VCaP (cell line): Measurements from ENCODE around the gene C11orf97.

Source experiments
- H3K27ac ChIP-seq: fragments of 450-650 bp; 2 replicates; pipeline ENCODE4 v1.5.1; 2017
- TF ChIP-seq, protein P1 (sequence below): fragments of 450-650 bp; conservative IDR thresholded peaks from 2 replicates; pipeline ENCODE4 v1.5.1; 2017; ENCODE audit warnings: mild to moderate bottlenecking, moderate library complexity

C11orf97 gene

DNA sequence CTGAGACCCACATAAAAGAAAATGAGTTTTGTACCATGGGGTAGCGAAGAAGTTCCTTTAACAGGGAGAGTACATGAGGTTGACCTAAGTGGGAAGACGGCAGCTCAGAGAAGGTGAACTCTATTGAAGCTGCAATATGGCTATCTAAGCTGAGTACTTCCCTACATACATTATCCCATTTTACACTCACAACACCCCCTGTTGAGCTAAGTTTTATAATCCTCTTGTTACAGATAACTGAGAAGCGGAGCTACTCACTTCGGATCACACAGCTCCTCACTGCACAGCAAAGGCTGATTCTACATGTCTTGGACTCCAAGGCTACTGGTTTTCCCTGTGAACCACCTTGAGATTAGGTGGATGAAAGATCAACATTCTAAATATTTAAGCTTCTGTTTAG is 46.7 kb downstream of the C11orf97 start:
- TF ChIP-seq, protein P1, sequence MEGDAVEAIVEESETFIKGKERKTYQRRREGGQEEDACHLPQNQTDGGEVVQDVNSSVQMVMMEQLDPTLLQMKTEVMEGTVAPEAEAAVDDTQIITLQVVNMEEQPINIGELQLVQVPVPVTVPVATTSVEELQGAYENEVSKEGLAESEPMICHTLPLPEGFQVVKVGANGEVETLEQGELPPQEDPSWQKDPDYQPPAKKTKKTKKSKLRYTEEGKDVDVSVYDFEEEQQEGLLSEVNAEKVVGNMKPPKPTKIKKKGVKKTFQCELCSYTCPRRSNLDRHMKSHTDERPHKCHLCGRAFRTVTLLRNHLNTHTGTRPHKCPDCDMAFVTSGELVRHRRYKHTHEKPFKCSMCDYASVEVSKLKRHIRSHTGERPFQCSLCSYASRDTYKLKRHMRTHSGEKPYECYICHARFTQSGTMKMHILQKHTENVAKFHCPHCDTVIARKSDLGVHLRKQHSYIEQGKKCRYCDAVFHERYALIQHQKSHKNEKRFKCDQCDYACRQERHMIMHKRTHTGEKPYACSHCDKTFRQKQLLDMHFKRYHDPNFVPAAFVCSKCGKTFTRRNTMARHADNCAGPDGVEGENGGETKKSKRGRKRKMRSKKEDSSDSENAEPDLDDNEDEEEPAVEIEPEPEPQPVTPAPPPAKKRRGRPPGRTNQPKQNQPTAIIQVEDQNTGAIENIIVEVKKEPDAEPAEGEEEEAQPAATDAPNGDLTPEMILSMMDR, result no peak
- no peak overlapping the region for H3K27ac ChIP-seq

DNA sequence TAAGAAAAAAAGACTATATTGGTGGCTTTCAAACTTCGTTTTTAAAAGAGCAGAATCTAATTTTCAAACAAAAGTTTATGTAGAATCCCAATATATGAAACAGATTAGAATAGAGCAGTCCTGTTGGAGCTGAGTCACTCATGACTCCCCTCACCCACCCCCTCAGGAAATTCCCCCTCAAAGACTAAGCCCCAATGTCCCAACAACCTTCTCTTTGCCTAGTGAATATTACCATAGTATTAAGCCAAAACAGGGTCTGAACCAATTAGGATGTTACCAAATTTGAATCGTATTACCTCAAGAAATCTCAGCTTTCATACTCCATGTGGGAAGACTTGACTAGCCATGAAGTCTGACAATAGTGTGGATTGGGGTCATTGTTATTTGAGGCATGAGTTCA is 47.1 kb downstream of the C11orf97 start:
- TF ChIP-seq, protein P1, result no peak
- H3K27ac ChIP-seq, result no peak overlapping the region

DNA sequence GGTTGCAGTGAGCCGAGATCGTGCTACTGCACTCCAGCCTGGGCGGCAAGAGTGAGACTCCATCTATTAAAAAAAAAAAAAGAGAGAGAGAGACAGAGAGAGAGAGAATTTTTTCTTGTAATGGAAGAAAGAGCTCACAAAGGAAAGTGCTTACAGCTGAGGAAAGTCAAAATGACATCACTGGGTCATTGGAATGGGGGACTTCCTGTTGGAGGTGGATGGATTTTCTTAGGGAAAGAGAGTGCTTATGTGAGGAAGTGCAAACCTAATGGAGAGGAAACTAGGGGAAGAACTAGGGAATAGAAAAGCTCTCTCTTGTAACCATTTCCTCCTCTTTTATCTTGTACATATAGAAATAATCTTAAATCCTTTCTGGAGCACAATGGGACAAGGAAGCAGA is 48.6 kb downstream of the C11orf97 start:
- TF ChIP-seq, protein P1, result no peak
- H3K27ac ChIP-seq, result no peak overlapping the region

DNA sequence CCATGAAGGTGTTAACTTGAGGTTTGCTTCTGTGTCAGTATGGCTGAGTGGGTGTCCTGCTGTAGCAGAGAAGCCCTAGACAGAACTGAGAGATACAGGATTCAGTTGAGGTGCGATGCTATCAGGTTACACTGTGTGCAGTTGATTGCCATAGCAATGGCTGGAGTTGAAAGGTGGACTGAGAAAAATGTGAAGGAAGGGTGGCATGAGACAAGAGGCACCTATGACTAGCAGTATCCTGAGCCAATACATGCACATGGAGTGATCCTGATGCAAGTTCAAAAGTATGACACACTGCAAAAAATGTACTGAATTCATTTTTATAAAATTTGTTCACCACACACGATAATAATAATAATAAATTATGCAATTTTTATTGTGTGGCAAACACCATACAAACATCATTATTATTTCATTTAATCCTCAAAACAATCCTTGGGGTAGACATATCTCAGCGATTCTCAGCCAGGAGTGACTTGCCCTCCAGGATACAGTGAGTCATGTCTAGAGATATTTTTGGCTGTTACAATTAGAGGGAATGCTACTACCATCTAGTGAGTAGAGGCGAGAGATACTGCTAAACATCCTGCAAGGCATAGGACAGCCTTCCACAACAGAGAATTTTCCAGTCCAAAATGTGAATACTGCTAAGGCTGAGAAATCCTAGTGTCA is 51.1 kb downstream of the C11orf97 start:
- H3K27ac ChIP-seq, result no peak overlapping the region
- TF ChIP-seq, protein P1, result no peak

DNA sequence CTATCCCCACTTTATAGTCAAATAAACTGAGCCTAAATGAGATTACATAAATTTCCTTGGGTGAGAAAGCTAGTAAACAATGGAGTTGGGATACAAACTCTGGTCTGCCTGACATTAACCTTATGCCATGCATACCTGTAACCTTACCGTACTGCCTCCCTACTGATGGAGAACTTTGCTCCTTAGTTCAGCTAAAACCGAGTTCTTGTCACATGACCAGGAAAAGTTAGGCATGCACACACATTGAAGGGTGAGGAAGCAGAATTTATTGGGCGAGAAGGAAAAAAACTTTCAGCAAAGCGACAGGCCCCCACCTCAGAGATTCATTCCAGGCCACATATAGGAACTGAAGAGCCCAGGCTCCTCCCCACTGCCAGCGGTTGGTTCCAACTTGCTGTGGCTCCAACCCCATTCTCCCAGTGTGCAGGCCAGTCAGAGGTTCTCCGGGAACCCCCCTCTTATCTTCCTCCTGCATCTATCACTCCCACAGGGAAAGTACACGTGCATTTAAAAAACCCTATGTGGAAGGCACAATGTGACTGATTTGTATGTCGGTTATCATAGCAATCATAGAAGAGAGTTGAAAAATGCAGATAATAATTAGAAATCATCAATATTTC is 51.7 kb downstream of the C11orf97 start:
- no peak overlapping the region for H3K27ac ChIP-seq
- TF ChIP-seq, protein P1, result no peak

DNA sequence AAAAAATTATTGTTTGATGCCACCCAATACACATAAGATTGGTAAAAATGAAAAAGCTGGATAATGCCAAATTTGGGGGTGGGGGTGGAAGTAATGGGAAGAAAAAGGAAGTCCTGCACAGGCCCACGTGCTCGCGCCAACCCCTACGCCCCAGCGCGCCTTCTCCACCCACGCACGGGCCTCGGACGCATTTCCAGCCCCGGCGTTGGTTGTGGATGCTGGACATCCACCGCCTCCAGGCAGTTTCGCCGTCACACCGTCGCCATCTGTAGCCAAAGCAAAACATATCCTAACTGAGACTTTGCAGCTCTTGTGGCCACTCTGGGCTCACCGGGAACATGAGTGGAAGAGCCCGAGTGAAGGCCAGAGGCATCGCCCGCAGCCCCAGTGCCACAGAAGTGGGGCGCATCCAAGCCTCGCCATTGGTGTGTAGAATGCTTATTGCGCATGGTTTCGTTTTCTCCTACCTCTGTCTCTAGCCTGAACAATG is 55.0 kb downstream of the C11orf97 start, which contains the start of gene PIWIL4:
TSS of gene PIWIL4 (plus strand) at position 188 of the 490 bp plus-strand sequence. CDS start at position 339, 151 bp downstream.
- no peak within 1 kb of the TSS for H3K27ac ChIP-seq
- TF ChIP-seq, protein P1, result no peak

DNA sequence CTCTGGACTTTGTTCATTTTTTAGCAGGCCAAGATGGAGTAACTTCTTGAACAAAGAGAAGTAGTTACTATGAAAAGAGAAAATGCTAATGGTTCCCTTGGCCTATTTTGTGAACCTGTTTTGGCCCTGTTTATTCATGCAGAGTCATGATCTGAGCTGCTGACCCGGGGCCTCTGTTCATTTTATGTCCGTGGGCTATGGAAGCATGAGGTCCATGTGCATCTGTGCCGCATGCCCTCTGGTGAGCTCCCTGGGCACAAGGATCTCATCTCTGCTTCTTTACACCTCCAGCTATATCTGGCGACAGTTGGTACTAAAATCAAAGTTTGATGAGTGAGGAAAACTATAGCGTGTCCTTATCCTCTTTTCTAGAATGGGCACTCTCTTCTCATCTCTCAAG is 55.9 kb downstream of the C11orf97 start:
- no peak overlapping the region for H3K27ac ChIP-seq
- TF ChIP-seq, protein P1, result no peak
